Suppressor macrophage (primary cell): ENCODE data around the gene WDR18.
A peak's percentile ranks its signal among the peaks of the same experiment; 100 is the strongest.

ENCODE experiments used
- DNase-seq, 4 experiments: peaks; one replicate each; pipeline ENCODE4 v3.0.0-alpha.2; 2020 to 2022

WDR18 gene

DNA sequence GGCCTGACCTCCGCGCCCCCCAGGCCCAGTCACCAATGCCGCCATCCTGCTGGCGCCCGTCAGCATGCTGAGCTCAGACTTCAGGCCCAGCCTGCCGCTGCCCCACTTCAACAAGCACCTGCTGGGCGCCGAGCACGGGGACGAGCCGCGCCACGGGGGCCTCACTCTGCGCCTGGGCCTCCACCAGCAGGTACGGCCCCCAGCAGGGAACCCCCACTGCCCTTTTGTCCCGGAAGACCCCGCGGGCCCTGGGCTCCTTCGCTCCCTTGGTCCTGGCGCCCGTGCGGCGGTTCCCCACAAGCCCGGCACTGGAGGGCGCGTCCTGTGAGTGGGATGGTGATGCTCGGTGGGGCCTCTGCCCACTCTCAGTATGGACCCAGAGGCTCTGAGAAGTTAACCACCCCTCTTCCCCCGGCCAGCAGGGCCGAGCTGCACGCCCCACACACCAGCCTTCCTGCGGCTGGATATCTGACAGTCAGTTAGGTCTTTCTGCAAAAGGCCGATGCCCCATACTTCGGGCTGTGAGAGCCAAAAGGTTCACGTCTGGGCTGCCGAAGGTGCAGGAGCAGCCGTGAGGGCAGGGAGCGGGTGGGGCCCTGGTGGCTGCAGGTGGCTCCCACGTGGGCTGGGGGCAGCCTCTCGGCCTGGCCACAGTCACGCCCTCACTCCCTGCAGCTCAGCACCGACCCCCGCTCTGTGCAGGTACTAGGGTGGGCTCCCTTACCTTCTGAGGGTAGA lies 8.0 kb downstream of the WDR18 start:
- DNase-seq, result no peak

DNA sequence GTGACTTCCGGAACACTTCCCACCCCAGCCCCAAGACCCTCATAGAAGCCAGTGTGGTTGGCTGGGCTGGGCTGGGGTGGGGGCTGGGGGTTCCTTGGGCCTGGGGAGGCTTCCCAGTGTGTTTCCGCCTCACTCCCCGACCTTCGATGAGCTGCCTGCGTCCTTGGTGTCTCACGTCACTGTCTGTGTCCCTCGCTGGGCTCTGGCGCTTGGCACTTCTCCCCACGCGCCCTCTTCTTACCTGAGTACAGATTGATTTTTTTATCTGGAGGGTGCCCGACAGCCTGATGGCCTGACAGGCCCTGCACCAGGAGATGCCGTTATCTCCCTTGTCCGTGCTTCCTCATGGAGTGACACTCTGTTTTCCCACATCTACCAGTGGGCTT lies 8.5 kb downstream of the WDR18 start:
- DNase-seq, result no peak

DNA sequence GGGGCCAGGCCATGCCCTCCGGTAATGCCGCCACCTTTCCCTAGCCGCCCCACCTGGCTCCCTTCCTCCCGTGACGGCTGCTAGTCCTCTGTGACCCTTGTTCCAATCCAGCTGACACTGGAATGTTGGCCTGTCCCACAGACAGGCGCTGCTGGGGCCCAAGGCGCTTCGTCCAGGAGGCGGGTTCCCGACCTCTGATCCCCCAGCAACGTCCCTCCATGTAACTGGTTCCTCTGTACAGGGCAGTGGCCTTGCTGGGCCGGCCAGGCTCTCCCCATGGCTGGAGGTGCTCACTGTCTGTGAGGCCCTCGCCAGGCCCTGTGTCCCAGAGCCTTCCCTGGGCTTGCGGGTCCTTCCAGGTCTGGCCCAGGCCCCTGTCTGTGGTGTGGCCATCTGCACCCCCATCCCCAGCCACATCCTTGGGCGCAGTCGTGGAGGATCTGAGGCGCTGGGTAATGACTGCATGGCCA lies 9.3 kb downstream of the WDR18 start:
- DNase-seq, result no peak

DNA sequence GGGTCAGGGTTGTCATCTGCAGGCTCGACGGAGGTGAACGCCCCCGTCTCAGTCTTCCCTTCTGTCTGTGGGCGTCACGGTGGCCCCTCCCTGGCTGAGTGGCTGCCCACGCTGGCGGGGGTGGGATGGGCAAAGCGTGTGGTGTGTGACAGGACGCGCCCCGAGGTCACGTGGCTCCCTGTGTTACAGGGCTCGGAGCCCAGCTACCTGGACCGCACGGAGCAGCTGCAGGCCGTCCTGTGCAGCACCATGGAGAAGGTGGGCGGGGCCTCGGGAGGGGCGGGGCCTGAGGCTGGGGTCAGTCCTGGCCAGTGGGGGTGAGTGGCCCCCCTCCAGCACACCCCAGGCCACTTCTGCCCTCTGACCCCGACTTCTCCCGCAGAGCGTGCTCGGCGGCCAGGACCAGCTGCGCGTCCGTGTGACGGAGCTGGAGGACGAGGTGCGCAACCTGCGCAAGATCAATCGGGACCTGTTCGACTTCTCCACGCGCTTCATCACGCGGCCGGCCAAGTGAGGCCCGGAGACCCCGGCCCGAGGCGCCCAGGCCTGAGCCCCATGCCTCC lies 9.8 kb downstream of the WDR18 start:
- no peak for DNase-seq

DNA sequence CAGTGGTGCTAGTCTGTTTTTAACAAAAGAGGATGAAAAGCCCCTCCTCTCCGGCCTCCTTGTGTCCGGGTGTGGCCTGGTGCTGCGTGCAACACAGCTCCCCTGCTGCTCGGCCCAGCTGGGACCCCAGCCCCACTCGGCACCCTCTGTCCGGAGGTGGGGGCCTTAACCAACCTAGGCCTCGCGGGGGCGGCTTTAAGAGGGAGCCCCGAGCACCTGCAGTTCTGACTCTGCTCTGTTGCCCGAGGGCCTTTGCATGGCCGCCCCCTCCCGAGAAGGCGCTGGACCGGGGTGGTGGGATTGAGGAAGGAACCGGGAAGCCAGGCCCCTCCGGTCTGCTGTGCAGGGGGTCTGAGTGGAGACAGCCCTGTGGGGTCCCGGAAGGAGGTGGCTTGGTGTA lies 10.4 kb downstream of the WDR18 start:
- no peak for DNase-seq

DNA sequence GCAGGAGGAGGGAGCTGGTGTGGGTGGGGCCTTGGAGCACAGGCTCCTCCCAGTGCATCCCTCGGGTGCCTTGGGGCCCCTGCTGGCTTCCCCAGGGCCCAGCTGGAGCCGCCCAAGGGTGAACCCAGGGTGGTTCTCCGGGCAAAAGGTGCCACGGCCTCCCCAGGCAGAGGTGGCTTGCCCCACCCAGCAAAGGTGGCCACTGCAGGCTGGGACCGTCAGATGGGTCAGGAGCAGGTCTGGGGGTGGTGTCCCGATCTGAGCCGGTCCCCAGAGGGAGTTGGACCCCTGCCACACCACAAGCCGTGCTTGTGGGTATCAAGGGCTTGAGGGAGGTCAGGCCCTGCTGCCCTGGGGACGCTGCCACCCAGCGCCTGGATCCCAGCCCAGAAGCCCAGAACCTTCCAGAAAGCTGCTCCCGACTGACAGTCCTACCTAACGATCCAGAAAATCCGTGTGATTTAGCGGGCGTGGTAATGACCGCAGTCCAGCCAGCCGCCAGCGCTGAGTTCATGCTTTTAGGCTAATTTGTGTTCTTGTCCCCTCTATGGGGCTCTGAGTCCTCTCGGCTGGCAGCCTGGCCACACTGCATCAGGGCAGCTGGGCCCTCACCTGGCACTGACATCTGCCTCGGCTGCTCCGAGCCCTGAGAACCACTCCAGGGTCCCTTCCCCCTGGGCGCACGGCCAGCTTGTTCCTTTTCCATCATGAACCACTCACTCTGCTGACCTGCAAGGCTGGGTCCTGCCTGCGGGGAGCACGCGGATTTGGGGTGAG lies 11.1 kb downstream of the WDR18 start:
- DNase-seq, result no peak

DNA sequence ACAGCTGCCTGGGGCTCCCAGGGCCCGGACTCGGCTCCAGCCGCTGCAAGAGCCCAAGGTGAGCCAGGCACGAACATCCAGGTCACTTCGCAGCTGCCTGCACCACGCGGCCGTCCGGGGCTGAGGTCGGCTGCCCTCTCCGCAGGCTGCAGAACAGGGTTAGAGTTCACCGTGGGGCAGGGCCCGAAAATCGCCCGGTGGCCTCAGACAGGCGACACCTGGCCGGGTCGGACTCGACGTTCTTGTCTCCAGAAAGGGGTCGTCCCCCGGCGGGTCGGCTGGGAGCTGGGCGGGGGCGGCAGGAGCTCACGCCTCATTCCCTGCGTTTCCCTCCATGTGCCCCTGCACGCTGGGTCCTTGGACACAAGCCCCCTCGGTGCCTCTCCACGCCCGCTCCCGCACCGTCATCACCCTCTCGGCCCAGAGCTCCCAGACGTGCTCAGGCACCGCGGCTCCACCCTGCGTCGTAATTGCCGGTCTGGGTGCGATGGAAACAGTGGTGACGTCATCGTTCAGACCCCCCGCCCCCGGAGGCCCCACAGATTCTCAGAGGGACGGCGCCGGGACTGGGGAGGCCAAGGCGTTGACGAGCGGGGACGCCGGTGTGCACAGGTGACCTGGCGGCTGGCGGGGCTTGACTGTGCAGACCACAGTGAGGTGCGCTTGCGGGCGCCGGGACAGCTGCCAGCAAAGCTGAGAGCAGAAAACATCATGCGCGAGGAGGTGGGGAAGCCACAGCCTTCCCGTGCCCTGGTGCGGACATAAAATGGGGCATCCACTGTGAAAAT lies 12.1 kb downstream of the WDR18 start:
- peak in 1 of 4 experiments; percentile 28 for DNase-seq

DNA sequence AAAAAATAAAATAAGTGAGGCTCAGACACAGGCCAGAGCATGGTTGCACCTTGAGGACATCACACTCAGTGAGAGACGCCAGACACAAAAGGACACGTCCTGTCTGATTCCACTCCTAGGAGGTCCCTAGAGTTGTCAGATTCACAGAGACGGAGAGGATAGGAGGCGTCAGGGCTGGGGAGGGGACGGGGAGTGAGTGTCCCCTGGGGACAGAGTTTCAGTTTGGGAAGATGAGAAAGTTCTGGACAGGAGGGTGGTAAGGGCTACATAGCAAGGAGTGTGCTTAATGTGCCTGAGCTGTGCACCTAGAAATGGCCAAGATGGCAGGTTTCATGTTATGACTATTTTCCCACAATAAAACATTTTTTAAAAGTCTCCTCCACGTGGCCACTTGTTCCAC lies 13.9 kb downstream of the WDR18 start:
- DNase-seq, result no peak

DNA sequence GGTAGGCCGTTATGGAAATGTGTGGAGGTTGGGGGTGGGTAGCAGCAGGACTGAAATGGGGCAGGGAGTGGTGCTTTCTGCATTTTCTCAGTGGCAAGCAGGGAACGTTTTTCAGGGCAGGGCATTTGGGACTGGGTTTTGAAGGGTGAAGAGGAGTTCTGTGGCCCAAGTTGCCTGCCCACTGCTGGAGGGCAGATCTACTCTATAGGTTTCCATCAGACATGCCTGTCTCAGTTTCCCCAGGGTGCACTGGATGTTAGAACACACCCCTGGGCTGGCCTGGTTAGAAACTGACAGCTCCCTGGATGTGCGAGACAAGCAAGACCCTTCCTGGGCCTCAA lies 15.2 kb downstream of the WDR18 start:
- no peak for DNase-seq

DNA sequence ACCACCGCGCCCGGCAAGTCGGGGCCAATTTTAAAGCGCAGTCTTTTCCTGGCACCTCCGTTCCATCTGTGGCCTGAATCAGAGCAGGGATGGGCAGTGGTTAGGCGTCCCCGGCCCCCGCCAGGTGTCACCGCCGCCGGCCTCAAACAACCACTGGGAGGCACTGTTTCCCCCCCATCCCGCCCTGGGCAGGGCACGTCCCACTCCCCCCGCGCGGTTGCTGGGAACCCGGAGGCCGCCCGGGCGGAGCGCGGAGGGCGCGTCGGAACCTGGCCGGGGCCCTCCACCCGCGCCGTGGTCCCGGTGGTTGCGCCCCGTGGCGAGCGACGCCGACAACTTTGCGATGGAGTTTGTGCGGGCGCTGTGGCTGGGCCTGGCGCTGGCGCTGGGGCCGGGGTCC lies 15.9 kb downstream of the WDR18 start, which contains the start of gene GRIN3B:
Gene GRIN3B, plus strand, starts transcription at position 325 of the 400 bp plus-strand sequence. Its CDS starts 19 bp downstream, at position 344.
- peak; percentile 52 to 83 (median 64) for DNase-seq

DNA sequence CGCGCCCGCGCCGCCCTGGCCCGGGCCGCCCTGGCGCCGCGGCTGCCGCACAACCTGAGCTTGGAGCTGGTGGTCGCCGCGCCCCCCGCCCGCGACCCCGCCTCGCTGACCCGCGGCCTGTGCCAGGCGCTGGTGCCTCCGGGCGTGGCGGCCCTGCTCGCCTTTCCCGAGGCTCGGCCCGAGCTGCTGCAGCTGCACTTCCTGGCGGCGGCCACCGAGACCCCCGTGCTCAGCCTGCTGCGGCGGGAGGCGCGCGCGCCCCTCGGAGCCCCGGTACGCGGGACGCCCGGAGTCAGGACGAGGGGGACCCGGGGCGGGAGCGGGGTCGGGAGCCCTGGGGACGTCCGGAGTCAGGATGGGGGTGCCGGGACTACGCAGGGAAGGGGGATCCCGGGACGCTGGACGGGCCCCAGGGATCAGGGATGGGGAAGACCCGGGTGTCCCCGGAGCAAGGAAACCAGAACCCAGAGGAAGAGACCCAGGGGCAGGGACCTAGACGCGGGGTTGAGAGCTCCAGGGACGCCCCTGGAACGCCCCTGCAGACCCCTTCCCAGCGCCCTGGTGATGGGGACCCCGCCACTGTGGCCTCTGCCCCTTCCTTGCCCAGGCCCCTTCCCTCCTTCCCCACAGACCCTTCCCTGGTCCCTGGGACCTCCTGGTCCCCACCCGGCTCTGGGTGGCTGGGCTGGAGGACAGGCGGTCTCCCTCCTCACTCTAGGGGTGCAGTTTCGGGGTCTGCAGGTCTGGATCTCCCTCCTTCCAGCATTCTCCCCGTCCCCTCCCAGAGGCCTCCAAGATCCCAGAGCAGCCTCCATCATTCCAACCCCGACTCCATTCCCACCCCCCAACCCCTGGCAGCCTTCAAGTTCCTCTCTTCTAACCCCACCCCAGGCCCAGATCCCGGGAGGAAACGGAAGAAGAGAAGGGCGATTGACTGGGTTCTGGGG lies 16.7 kb downstream of the WDR18 start:
- peak in 3 of 4 experiments; percentile 21 to 43 (median 31) for DNase-seq

DNA sequence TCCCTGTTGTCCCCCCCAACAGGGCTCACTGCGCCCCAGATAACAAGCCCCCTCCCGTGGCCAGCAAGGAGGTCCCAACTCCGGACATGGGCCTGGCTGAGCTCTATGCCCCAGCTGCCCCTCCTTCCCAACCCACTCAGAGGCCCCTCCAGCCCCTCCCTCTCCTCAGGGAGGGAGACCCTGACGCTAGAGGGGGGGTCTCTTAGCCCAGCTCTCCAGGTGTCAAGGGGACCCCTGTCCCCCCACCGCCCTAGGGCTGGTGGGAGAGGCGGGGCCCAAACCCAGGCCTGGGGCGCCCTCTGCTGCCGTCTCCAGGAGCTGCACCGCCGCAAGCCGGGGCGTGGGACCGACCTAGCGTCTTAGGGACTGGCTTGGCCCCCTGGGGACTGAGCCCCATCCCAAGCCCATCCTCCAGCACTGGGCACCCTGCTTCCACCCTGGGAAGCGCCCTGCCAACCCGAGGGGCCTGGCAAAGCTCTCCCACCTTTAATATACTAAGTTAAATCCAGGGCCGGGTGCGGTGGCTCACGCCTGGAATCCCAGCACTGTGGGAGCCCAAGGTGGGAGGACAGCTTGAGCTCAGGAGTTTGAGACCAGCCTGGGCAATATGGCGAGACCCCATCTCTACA lies 17.5 kb downstream of the WDR18 start:
- DNase-seq, result peak; percentile 53 to 82 (median 76)

DNA sequence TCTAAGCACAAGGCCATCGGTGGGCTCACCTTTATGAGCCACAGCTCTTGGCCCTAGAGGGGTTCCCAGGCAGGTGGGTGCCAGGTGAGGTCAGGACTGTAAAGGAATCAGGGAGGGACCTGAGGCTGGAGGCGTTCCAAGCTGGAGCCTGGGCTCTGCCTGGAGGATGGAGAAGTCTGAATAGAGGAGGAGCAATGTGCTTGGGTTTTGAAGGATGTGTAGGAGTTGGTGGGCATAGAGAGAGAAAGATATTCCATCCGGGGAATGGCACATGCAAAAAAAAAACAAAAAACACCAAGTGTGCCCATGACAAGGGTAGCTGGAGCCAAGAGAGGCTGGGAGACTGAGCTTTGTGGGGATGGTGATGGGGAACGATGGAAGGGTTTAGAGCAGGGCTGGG lies 18.5 kb downstream of the WDR18 start:
- DNase-seq, result no peak

DNA sequence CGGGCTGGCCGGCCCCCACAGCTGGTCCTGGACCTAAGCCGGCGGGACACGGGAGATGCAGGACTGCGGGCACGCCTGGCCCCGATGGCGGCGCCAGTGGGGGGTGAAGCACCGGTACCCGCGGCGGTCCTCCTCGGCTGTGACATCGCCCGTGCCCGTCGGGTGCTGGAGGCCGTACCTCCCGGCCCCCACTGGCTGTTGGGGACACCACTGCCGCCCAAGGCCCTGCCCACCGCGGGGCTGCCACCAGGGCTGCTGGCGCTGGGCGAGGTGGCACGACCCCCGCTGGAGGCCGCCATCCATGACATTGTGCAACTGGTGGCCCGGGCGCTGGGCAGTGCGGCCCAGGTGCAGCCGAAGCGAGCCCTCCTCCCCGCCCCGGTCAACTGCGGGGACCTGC lies 19.1 kb downstream of the WDR18 start:
- no peak for DNase-seq

DNA sequence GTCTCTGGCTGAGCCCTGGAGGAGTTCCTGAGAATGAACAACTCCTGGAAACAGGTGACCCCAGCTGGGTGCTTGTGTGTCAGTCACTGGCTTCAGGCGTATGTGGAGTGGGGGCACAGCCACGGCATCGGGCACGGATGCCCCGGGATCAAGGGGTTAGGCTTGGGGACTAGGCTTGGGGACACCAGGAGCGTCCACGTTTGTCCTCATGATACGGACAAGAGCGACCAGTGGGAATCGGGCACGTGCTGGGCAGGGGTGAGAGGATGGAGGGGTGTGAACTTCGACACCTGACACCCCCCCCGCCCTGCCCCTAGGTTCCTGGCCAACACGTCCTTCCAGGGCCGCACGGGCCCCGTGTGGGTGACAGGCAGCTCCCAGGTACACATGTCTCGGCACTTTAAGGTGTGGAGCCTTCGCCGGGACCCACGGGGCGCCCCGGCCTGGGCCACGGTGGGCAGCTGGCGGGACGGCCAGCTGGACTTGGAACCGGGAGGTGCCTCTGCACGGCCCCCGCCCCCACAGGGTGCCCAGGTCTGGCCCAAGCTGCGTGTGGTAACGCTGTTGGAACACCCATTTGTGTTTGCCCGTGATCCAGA lies 20.2 kb downstream of the WDR18 start:
- DNase-seq, result no peak

DNA sequence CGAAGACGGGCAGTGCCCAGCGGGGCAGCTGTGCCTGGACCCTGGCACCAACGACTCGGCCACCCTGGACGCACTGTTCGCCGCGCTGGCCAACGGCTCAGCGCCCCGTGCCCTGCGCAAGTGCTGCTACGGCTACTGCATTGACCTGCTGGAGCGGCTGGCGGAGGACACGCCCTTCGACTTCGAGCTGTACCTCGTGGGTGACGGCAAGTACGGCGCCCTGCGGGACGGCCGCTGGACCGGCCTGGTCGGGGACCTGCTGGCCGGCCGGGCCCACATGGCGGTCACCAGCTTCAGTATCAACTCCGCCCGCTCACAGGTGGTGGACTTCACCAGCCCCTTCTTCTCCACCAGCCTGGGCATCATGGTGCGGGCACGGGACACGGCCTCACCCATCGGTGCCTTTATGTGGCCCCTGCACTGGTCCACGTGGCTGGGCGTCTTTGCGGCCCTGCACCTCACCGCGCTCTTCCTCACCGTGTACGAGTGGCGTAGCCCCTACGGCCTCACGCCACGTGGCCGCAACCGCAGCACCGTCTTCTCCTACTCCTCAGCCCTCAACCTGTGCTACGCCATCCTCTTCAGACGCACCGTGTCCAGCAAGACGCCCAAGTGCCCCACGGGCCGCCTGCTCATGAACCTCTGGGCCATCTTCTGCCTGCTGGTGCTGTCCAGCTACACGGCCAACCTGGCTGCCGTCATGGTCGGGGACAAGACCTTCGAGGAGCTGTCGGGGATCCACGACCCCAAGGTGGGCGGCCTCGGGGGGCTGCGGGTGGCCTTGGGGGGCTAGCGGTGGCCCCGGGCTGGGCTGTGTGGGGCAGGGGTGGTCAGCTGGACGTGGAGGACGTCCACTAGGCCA lies 20.9 kb downstream of the WDR18 start:
- no peak for DNase-seq

DNA sequence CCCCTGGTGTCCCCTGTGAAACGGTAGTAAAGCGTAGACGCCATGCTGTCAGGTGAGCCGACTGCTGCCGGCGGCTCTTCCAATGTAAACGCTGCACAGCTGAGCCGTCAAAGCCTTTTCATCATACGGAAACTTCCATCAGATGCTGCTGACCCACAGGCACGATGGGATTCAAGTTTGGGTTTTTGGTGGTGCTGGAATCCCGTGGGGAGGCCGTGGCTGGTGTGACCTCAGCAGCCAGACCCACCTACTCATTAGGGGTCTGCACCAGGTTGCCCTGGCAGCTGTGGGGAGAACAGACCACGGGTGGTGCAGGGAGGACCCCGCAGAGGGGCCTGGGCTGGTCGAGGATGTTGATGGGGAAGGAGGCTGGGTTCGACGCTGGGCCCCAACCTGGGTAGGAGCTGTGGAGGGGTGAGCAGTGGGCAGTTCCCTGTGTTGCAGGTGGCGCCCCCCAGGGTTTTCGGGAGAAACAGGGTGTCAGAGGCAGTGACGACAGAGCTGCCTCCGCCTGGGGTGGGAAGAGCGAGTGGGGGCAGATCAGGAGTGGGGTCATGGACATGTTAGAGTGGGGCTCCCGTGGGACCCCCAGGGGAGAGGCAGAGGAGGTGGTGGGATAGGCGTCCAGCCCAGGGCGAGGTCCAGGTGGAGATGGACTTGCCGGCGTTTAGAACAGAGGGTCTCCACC lies 22.7 kb downstream of the WDR18 start:
- no peak for DNase-seq

DNA sequence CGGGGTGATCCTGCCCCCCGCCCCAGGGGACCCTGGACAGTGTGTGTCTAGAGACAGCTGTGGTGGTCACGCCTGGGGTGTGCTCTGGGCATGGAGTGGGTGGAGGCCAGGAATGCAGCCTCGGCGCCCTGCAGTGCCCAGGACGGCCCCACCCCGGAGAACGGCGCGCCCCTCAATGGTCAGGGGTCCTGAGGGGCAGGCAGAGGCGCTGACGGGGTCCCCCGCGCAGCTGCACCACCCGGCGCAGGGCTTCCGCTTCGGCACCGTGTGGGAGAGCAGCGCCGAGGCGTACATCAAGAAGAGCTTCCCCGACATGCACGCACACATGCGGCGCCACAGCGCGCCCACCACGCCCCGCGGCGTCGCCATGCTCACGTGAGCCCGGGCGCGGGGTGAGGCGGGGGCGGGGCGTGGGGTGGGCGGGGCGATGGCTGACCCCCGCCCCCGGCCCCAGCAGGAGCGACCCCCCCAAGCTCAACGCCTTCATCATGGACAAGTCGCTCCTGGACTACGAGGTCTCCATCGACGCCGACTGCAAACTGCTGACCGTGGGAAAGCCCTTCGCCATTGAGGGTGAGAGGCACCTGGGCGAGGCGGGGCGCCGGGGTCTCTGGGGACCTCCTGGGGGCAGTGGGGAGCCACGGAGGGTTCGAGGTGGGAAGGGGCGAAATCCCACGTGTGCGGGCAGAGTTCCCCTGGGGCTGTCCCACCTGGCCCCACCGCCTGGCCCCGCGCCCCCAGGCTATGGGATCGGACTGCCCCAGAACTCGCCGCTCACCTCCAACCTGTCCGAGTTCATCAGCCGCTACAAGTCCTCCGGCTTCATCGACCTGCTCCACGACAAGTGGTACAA lies 23.5 kb downstream of the WDR18 start:
- no peak for DNase-seq
